Measurements from ENCODE around the gene ZNF48.

The ZNF48 gene

DNA sequence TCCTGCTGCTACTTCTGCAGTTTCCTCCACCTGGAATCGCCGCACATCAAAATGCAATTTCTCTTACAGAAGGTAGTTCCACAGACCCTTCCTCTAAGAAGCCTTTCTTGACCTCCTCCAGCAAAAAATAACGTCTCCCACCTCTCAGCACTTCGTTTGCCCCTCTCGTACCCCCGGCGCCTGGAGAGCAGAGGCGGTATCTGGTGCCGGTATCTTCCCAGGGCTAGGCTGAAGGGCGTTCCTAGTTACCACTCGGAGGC lies 34.1 kb downstream of the ZNF48 start:
- H3K4me3 ChIP-seq (ENCODE audit: low read depth, low read length): peak overlapping the region; percentile 71
- DNase-seq (ENCODE audit: low read depth): no peak

- peak within 1 kb of the TSS; percentile 71 for H3K4me3 ChIP-seq (ENCODE audit: low read depth, low read length)
- DNase-seq (ENCODE audit: low read depth): peak; percentile 94
Observed at GRCh38 chr16:30429678-30430427, 34.6 kb downstream of the ZNF48 start, which contains the start of gene DCTPP1. TSS of gene DCTPP1 (minus strand) at chr16:30430030. CDS start at chr16:30429980, 50 bp downstream.

DNA sequence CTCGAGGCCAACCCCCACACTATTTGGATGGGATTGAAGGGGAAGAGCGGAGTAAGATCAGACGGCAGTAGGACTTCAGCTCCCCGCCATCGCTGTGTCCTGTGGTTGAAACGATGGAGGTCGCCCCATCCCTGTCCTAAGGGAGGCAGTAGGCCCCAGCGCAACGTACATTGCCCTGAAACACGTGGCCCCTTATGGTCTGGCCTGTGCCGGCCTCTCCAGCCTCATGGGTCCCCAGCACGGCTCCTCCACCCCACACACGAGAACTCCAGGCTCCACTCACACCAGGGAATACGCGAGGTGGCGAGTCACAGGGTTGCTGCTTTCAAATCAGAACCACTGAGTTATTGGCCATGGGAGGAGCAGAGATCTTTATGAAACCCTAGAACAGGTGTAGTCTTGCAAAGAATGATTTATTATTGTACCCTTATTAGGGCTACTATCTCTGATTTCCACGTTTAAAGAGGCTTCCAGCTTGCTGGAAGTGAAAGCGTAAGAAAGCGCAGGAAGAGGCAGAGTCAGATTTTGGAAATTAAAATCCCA lies 35.3 kb downstream of the ZNF48 start:
- DNase-seq (ENCODE audit: low read depth): no peak
- peak overlapping the region; percentile 71 for H3K4me3 ChIP-seq (ENCODE audit: low read depth, low read length)

DNA sequence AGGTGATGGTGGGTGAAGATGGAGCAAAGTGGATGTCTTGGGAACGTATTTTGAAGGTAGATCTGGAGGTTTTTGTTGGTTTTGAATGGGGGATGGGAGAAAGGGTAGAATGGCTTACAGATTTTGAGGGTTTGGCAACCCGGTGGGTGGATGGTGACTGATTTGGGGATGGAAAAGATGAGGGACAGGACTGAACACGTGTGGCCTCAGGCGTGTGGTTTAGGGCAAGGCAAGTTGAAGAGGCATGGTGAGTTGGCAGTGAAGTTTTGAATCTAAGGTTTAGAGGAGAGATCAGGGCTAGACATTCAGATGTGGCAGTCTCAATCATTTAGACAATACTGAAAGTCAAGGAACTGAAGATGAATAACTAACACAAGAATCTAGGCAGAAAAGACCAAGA lies 39.6 kb downstream of the ZNF48 start:
- no peak overlapping the region for H3K4me3 ChIP-seq (ENCODE audit: low read depth, low read length)
- no peak for DNase-seq (ENCODE audit: low read depth)

DNA sequence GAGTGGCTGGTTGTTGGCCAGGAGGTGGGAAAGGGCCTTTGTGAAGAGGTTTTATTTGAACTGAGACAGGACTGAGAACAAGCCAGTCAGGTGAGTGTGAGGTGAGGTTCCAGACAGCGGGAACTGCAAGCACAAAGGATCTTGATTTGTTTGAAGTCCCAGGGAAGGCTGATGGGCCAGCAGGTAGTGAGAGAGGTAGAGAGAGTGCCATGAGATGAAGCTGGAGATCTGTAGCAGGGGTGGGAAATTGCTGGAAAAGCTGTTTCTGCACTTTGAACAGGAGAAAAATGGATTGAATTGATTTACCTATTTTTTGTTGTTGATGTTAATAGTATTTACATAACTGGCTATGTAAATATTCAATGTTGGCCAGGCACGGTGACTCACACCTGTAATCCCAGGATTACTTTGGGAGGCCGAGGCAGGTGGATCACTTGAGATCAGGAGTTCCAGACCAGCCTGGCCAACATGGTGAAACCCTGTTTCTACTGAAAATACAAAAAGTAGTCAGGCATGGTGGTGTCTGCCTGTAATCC lies 42.4 kb downstream of the ZNF48 start:
- H3K4me3 ChIP-seq (ENCODE audit: low read depth, low read length): no peak overlapping the region
- DNase-seq (ENCODE audit: low read depth): no peak

DNA sequence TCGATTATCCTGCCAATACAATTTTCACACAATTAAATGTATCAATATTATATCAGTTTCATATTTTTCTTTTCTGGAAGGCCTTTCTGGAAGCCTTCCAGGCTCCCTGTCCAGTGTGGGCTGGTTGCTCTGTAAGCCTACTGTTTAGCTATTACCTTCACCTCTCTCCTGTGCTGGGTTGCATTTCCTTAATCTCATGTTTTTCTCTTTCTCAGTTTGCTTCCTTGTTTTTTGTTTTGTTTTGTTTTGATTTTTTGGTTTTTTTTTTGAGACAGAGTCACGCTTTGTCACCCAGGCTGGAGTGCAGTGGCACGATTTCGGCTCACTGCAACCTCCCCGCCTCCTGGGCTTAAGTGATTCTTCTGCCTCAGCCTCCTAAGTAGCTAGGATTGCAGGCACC lies 43.6 kb downstream of the ZNF48 start:
- no peak overlapping the region for H3K4me3 ChIP-seq (ENCODE audit: low read depth, low read length)
- DNase-seq (ENCODE audit: low read depth): no peak

DNA sequence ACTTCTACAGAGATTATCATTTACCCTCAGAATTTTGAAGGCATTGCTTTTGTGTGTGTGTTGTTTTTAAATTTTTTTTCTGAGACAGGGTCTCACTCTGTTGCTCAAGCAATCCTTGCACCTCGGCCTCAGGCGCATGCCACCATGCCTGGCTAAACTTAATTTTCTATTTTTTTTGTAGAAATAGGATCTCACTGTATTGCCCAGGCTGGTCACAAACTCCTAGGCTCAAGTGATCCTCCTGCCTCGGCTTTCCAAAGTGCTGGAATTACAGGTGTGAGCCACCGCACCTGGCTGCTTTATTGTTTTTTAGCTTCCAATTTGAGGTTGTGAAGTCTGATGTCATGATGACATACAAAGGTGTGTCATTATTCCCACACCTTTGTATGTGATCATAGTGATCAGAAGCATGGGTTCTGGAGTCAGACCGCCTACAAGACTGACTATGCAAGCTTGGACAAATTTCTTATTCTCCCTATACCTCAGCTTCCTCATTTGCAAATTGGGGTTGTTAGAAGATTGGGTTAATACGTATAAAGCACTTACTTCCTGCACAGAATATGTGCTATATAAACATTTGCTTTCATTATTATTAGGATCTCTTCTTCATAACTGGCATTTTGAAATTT lies 44.6 kb downstream of the ZNF48 start:
- DNase-seq (ENCODE audit: low read depth): no peak

DNA sequence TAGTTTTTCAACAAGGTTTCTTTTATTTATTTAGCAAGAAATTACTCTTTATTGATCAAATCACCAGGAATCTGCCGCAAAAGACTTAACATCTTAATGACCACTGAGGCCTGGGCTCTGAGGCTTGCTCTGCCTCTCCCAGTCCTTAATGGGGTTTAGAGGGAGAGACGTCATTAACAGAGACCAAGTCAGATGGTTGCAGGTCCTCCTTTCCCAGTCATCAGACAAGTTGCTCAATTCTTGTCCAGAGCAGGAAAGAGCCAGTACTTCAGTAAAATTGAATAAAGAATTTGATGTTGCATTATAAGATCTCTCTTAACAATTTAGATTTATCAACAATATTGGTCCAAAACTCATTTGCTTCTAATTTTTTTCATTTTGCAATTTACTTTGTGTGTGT lies 48.4 kb downstream of the ZNF48 start:
- no peak for DNase-seq (ENCODE audit: low read depth)
- H3K4me3 ChIP-seq (ENCODE audit: low read depth, low read length): no peak overlapping the region

More for the DNA sequence above, 44.6 kb downstream of the ZNF48 start:
- no peak overlapping the region for H3K4me3 ChIP-seq (ENCODE audit: low read depth, low read length)

DNA sequence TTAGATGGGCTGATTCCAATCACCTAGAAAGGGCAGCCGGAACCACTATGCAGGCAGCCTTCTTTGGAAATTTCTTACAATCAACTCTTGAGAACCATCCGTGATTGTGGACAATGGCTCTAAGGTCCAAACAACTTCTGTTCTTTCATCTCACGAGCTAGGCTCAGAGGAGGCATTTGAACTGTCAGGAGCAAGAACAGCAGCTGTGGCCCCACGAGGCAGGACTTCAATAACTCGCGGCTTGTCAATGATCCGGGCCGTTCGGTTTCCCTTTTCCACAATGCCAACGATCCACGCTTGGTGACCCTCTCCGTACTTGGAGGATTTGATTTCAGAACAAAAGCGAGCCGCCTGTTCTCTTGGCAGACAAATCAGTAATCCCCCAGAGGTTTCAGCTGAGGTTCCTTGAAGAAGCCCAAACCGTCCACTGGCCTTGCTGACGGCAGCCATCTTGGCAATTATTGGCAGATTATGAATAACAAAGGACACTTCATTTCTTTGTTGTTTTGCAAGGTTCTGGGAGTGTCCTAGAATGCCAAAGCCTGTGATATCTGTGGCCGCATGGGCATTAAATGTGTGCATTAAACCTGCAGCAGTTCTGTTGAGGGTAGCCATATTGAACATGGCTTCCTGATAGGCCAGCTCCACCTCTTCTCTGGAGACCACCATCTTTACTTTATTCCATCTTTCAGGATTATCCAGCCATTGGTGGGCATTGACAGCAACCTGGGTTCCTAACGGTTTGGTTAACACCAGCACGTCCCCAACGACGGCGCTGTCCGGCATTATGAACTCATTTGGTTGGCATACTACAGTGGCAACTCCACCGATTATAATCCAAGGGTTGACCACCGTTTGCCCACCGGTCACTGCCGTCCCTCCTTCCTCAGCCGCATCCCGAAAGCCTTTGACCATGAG lies 49.3 kb downstream of the ZNF48 start:
- H3K4me3 ChIP-seq (ENCODE audit: low read depth, low read length): peak overlapping the region; percentile 89
- no peak for DNase-seq (ENCODE audit: low read depth)

- no peak for DNase-seq (ENCODE audit: low read depth)
Observed at GRCh38 chr16:30445149-30445407, 49.9 kb downstream of the ZNF48 start.

DNA sequence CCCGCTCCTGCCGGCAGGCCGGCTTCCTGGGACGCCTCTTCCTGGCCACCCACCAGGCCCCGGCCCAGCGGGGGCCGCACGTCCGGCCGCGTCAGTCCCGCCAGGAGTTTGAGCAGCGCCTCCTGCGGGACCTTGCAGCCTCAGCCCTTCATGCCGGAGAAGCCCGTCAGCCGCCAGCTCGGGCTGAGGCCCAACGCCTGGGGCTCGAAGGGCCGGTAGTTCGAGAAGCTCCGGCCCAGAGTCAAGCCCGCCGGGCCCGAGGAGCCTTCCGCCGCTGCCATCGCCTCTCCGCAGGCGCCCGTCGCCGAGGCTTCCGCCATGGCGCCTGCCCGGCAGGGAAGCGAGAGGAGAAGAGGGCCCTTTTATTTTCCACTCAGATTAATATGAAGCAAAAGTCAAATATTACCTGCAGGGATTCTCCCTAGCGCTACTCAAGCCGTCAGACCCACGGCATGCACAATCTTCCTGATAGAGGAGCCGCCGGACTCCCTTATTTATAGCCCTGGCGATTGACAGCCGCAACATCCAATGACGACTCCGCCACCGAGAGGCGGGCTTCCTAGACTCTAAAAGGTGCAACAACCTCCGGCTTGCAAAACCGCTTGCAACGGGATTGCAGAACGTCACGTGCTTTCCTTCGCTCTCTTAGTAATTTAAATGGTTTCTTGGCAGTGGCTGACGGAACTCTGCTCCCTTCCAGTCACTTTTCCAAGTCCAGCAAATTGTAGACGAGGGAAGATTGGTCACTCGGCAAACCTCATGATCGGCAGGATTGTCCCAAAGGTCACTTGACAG lies 50.4 kb downstream of the ZNF48 start, which contains the start of gene SEPHS2:
Gene SEPHS2 (minus strand): TSS at position 467 of the 795 bp plus-strand sequence. CDS start 147 bp downstream, at position 320.
- H3K4me3 ChIP-seq (ENCODE audit: low read depth, low read length): peak within 1 kb of the TSS; percentile 89

More at GRCh38 chr16:30445149-30445407, 49.9 kb downstream of the ZNF48 start:
- peak overlapping the region; percentile 89 for H3K4me3 ChIP-seq (ENCODE audit: low read depth, low read length)

DNA sequence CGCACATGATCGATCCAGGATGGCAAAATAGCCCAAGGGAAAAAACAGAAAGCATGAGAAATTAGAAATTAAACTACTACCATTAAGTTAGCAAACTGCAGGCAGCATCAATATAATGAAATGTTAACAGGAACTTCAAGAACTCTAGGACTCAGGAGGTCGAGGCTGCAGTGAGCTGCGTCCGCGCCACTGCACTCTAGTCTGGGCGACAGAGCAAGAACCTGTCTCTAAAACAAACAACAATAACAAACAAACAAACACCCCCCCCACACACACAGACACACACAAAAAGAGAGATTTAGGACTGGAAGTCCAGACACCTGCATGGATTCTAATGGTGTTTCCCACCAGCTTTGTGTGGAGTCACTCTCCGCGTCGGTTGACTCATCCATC lies 51.0 kb downstream of the ZNF48 start:
- no peak for DNase-seq (ENCODE audit: low read depth)
- H3K4me3 ChIP-seq (ENCODE audit: low read depth, low read length): peak overlapping the region; percentile 89

More for the DNA sequence above, 50.4 kb downstream of the ZNF48 start, which contains the start of gene SEPHS2:
- peak; percentile 93 for DNase-seq (ENCODE audit: low read depth)

GRCh38 chr16:30447512-30448226 lies 52.4 kb downstream of the ZNF48 start:
- no peak overlapping the region for H3K4me3 ChIP-seq (ENCODE audit: low read depth, low read length)
- DNase-seq (ENCODE audit: low read depth): no peak

GRCh38 chr16:30449116-30449435 lies 53.9 kb downstream of the ZNF48 start:
- DNase-seq (ENCODE audit: low read depth): no peak
- no peak overlapping the region for H3K4me3 ChIP-seq (ENCODE audit: low read depth, low read length)
